ENCODE results near the gene SIM1. TPM values are rescaled to one million over a fixed set of nuclear protein-coding genes. Genes with fewer than 3 reads are reported as not detected.
A peak's percentile ranks its signal among the peaks of the same experiment; 100 is the strongest.

Gene SIM1
- total RNA-seq, 2 donors from 2014 or later: not detected

DNA sequence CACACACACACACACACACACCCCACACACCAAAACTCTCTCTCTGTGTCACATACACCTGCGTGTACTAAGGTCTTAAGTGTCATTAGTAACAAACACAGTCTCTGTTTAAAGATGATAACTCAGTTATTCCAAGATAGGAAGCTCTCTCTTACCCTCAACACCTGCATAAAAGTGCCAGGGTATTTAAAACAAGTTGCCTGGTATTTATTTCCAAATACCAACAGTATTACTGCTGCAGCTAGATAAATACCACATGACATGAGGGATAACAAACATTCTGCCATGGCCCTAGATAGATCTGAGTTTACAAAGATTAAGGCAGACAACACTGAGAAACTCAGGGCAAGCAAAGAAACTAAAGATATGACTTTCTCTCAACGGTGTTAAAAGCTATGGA lies 118.5 kb downstream of the SIM1 start:
- H3K27me3 ChIP-seq (replicated peaks; ENCODE audit: insufficient read depth): no peaks in the 10 kb centered on the region
- DNase-seq (ENCODE audit: low spot score) (no peak), ATAC-seq (ENCODE audit: insufficient number of reproducible peaks, low FRiP score, low read depth) (no peak)
- TF ChIP-seq CTCF (IDR thresholded peaks at IDR 0.05): no peak
- no peaks in the 10 kb centered on the region for H3K9me3 ChIP-seq
- no peaks in the 10 kb centered on the region for H3K36me3 ChIP-seq
- peaks cover 35 to 39% of the 10 kb centered on the region in 2 donors for H3K4me1 ChIP-seq (ENCODE audit: control insufficient read depth in 1 of 2, low read depth in 2 of 2)
- peak overlapping the region; percentile 14 for H3K4me3 ChIP-seq
- H3K27ac ChIP-seq: peak overlapping the region; percentile 53 to 71

- ATAC-seq (ENCODE audit: insufficient number of reproducible peaks, low FRiP score, low read depth) (no peak), DNase-seq (ENCODE audit: low spot score) (no peak)
- no peaks in the 10 kb centered on the region for H3K36me3 ChIP-seq
- H3K4me1 ChIP-seq (ENCODE audit: control insufficient read depth in 1 of 2, low read depth in 2 of 2): peaks cover 35 to 39% of the 10 kb centered on the region in 2 donors
- no peaks in the 10 kb centered on the region for H3K27me3 ChIP-seq (replicated peaks; ENCODE audit: insufficient read depth)
- peak overlapping the region in 1 of 2 donors; percentile 17 for H3K27ac ChIP-seq
- no peak for TF ChIP-seq CTCF (IDR thresholded peaks at IDR 0.05)
- no peaks in the 10 kb centered on the region for H3K9me3 ChIP-seq
- no peak overlapping the region for H3K4me3 ChIP-seq
Observed at GRCh38 chr6:100344761-100345160, 120.0 kb downstream of the SIM1 start.

GRCh38 chr6:100344321-100344720 lies 120.4 kb downstream of the SIM1 start:
- ATAC-seq (ENCODE audit: insufficient number of reproducible peaks, low FRiP score, low read depth): no peak
- Histone ChIP-seq H3K27me3 (replicated peaks; ENCODE audit: insufficient read depth) (no peaks in the 10 kb centered on the region), H3K4me1 (ENCODE audit: control insufficient read depth in 1 of 2, low read depth in 2 of 2) (peaks cover 35 to 39% of the 10 kb centered on the region in 2 donors), H3K36me3 (no peaks in the 10 kb centered on the region), H3K27ac (no peak overlapping the region), H3K4me3 (no peak overlapping the region), H3K9me3 (no peaks in the 10 kb centered on the region)
- no peak for DNase-seq (ENCODE audit: low spot score)
- no peak for TF ChIP-seq CTCF (IDR thresholded peaks at IDR 0.05)

DNA sequence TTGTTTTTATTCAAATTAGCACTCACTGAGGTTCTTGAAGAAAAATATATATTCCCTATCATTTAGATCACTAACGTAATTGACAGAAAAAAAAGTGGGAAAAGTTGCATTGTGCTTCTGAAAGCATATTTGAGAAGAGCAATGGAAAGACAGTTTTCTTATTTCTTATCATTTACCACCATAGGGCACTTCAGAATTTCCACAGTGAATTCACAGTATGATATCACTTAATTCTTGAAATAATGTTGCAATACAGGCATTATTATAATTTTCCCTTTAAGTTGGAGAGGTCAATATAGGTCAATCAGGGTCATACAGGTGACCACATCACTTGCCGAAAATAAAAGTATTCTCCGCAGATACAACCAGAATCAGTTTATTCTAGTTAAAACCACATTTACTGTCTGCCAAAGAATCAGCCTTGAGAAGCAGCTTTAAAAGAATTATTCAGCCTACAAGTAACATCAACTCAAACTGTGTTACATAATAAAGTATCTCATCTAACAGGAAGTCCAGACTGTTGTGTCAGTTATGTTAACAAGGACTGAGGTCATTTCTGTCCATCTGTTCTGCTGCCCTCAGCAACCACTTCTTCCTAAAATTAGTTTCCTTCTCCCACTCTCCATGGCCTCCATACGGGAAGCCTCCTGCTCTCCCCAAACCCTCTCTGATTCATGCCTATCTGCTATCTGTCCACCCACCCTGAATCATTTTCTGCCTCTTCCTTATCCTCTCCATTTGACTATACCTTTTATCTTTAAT lies 121.2 kb downstream of the SIM1 start:
- Histone ChIP-seq H3K4me3 (no peak overlapping the region), H3K36me3 (no peaks in the 10 kb centered on the region), H3K27me3 (replicated peaks; ENCODE audit: insufficient read depth) (no peaks in the 10 kb centered on the region), H3K9me3 (no peaks in the 10 kb centered on the region), H3K4me1 (ENCODE audit: control insufficient read depth in 1 of 2, low read depth in 2 of 2) (peaks cover 35 to 39% of the 10 kb centered on the region in 2 donors), H3K27ac (no peak overlapping the region)
- no peak for ATAC-seq (ENCODE audit: insufficient number of reproducible peaks, low FRiP score, low read depth)
- no peak for DNase-seq (ENCODE audit: low spot score)
- no peak for TF ChIP-seq CTCF (IDR thresholded peaks at IDR 0.05)

DNA sequence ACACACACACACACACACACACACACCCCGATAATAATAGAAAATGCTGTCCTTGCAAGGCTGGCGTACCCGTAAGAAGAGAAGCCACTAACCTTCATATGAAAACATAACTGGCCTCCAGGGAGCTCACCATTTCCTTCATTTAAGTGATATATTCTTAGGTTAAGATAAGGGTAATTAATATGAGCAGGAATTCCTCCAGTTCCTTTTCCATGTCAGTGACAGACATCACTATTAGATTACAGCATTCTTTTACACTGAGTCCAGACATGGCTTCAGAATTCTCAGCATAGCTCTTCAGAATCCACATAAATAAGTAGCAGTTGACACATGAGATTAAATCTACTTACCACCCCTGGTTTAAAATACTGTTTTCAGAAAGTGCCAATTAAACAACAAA lies 121.9 kb downstream of the SIM1 start:
- TF ChIP-seq CTCF (IDR thresholded peaks at IDR 0.05): no peak
- Histone ChIP-seq H3K27me3 (replicated peaks; ENCODE audit: insufficient read depth) (no peaks in the 10 kb centered on the region), H3K4me3 (no peak overlapping the region), H3K27ac (no peak overlapping the region), H3K36me3 (no peaks in the 10 kb centered on the region), H3K9me3 (no peaks in the 10 kb centered on the region), H3K4me1 (ENCODE audit: control insufficient read depth in 1 of 2, low read depth in 2 of 2) (peaks cover 30 to 32% of the 10 kb centered on the region in 2 donors)
- no peak for DNase-seq (ENCODE audit: low spot score)
- ATAC-seq (ENCODE audit: insufficient number of reproducible peaks, low FRiP score, low read depth): no peak
